Skeletal muscle tissue (tissue), 4 donors: ENCODE data around the gene KRTAP10-1. TPM values are rescaled to one million over a fixed set of nuclear protein-coding genes. Genes with fewer than 3 reads are reported as not detected.

Source experiments
- H3K27ac ChIP-seq: one replicate; pipeline ENCODE4 v1.7.0; 2013; ENCODE audit warnings: mild to moderate bottlenecking, low read depth, low read length, inconsistent platforms
- H3K27me3 ChIP-seq, 3 donors: one replicate each; pipeline ENCODE4 v1.7.0; 2013; ENCODE audit warnings: low read length in 3 of 3; ENCODE audit not compliant: control insufficient read depth in 3 of 3, insufficient read depth in 3 of 3
- H3K36me3 ChIP-seq, 3 donors: one replicate each; pipeline ENCODE4 v1.7.0; 2013; ENCODE audit warnings: low read length in 3 of 3; ENCODE audit not compliant: control insufficient read depth in 3 of 3, insufficient read depth in 3 of 3
- H3K4me1 ChIP-seq, 3 donors: one replicate each; pipeline ENCODE4 v1.7.0; 2013; ENCODE audit warnings: low read length in 3 of 3, mild to moderate bottlenecking in 3 of 3; ENCODE audit not compliant: control insufficient read depth in 3 of 3, insufficient read depth in 3 of 3
- H3K4me3 ChIP-seq, 3 donors: one replicate each; pipeline ENCODE4 v1.7.0; 2013; ENCODE audit warnings: low read length in 3 of 3
- H3K9ac ChIP-seq, 3 donors: one replicate each; pipeline ENCODE4 v1.7.0; 2013; ENCODE audit warnings: low read length in 3 of 3, mild to moderate bottlenecking in 3 of 3, moderate library complexity in 2 of 3, low read depth in 1 of 3
- H3K9me3 ChIP-seq, 3 donors: one replicate each; pipeline ENCODE4 v1.7.0; 2013; ENCODE audit warnings: low read length in 3 of 3; ENCODE audit not compliant: control insufficient read depth in 3 of 3
- total RNA-seq: library from RNA; depleted of rRNA; stranded (reverse); fragments of >200 nt; gene quantifications from one replicate; pipeline ENCODE4 v1.2.3, GENCODE V29; 2014
- donor health status: Osteomylitis.

The KRTAP10-1 gene
- total RNA-seq, 1 donor from 2014 or later = not detected

DNA sequence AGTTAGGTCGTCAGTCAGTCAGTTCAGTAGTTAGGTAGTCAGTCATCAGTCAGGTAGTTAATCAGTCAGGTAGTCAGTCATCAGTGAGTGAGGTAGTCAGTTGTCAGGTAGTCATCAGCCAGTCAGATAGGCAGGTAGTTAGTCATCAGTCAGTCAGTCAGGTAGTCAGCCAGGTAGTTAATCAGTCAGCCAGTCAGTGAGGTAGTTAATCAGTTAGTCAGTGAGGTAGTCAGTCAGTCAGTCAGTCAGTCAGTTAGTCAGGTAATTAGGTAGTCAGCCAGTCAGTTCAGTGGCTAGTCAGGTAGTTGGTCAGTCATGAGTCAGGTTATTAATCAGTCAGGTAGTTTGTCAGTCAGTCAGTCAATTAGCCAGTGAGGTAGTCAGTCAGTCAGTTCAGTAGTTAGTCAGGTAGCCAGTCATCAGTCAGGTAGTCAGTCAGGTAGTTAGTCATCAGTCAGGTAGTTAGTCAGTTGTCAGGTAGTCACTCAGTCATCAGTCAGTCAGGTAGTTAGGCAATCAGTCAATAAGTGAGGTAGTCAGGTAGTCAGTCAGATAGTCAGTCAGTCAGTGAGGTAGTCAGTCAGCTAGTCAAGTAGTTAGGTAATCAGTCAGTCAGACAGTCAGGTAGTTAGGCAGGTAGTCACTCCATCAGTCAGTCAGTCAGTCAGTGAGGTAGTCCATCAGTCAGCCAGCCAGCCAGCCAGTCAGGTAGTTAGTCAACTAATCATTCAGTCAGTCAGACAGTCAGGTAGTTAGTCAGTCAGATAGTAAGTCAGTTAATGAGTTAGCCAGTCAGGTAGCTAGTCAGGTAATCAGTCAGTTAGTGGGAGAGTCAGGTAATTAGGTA lies 16.2 kb downstream of the KRTAP10-1 start:
- H3K4me1 ChIP-seq = no peaks in the 10 kb centered on the region
- no peak overlapping the region for H3K4me3 ChIP-seq
- no peaks in the 10 kb centered on the region for H3K9me3 ChIP-seq
- H3K27me3 ChIP-seq = peaks cover 12 to 42% (median 40%) of the 10 kb centered on the region in 3 donors
- no peaks in the 10 kb centered on the region for H3K36me3 ChIP-seq
- no peak overlapping the region for H3K9ac ChIP-seq
- no peak overlapping the region for H3K27ac ChIP-seq

DNA sequence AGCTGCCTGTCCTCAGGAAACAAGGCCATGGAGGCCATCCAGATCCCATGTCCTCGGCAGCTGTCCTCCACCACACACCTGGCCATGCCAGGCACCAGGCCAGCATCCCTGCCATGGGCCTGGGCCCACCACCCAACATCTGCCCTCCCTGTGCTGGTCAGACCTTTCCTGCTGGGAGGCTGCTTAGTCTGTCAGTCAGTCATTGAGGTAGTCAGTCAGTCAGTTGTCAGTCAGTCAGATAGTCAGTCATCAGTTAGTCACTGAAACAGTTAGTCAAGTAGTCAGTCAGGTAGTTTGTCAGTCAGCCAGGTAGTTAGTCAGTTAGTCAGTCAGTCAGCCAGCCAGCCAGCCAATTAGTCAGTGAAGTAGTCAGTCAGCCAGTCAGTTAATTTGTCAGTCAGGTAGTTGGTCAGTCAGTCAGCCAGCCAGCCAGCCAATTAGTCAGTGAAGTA lies 17.2 kb downstream of the KRTAP10-1 start:
- no peaks in the 10 kb centered on the region for H3K36me3 ChIP-seq
- H3K27me3 ChIP-seq = peaks cover 10 to 38% (median 32%) of the 10 kb centered on the region in 3 donors
- H3K27ac ChIP-seq = no peak overlapping the region
- no peak overlapping the region for H3K4me3 ChIP-seq
- no peaks in the 10 kb centered on the region for H3K9me3 ChIP-seq
- H3K4me1 ChIP-seq = no peaks in the 10 kb centered on the region
- H3K9ac ChIP-seq = no peak overlapping the region

DNA sequence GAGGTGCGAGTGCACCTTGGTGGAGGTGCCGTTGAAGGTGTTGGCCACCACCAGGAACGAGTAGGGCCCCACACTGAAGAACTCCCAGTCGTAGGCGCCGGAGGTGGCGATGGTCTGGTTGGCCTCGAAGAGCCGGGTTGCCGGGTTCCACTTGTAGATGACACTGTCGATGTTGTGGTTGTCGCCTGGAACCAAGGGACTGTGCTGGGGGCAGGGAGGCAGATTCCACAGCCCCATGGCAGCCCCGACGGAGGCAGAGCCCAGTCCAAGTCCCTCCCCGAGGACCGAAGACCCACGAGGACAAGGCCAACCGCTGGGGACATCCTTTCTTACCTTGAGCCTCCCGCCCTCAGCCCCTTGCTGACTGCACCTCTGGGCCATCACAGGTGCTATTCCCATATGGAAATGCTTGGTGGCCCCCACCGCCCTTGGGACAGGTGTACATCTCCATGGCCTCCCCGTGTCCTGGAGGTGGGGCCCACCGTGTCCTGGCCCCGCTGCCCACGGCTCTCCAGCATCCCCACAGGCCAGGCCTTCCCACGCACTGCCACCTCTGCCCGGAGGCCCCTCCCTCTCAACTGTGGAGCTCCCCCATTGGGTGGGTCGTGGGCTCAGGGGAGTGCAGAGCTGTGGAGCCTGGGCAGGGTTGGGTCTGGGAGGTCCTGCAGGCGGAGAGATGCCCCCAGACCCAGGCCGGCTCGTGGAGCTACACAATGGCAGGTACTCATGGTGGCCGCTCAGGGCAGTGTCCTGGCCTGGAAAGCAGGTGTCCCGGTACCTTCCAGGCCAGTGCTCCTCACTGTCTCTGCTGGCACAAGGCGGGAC lies 17.9 kb downstream of the KRTAP10-1 start:
- Histone ChIP-seq H3K9ac (no peak overlapping the region), H3K36me3 (no peaks in the 10 kb centered on the region), H3K4me3 (no peak overlapping the region), H3K4me1 (no peaks in the 10 kb centered on the region), H3K27ac (no peak overlapping the region), H3K9me3 (peaks cover 0 to 3% (median 1%) of the 10 kb centered on the region in 3 donors), H3K27me3 (peaks cover 10 to 41% (median 31%) of the 10 kb centered on the region in 3 donors)

DNA sequence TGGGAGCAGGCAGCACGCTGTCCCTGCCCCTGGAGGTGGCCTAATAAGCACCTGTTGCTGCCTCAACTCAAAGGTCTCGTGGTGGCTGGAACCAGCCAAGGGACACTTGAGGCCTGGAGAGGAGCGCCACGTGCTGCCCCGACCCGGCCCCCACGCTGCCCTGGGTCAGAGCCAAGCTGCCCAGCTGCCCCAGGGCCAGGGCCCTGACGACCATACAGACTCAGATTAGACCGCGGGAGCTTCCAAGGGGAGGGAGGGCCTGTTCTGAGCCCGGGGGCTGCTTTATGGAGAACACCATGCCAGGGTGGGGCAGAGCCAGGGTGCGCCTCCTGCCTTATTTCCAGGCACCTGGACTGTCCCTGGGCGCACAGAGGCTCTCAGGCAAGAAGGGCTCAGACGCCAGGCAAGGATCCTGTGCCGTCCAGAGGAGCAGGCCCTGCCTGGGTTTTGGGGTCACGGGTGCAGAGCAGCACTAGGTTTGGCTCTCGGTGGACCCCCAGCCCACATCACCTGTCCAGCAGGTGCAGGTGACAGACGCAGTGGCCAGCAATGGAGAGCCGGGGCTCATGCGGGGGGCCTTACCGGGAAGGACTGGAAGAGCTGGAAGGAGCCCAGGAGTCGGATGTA lies 18.6 kb downstream of the KRTAP10-1 start:
- no peaks in the 10 kb centered on the region for H3K36me3 ChIP-seq
- H3K9me3 ChIP-seq = peaks cover 0 to 3% (median 3%) of the 10 kb centered on the region in 3 donors
- no peaks in the 10 kb centered on the region for H3K4me1 ChIP-seq
- H3K27me3 ChIP-seq = peaks cover 10 to 42% (median 28%) of the 10 kb centered on the region in 3 donors
- no peak overlapping the region for H3K27ac ChIP-seq
- H3K9ac ChIP-seq = no peak overlapping the region
- no peak overlapping the region for H3K4me3 ChIP-seq

DNA sequence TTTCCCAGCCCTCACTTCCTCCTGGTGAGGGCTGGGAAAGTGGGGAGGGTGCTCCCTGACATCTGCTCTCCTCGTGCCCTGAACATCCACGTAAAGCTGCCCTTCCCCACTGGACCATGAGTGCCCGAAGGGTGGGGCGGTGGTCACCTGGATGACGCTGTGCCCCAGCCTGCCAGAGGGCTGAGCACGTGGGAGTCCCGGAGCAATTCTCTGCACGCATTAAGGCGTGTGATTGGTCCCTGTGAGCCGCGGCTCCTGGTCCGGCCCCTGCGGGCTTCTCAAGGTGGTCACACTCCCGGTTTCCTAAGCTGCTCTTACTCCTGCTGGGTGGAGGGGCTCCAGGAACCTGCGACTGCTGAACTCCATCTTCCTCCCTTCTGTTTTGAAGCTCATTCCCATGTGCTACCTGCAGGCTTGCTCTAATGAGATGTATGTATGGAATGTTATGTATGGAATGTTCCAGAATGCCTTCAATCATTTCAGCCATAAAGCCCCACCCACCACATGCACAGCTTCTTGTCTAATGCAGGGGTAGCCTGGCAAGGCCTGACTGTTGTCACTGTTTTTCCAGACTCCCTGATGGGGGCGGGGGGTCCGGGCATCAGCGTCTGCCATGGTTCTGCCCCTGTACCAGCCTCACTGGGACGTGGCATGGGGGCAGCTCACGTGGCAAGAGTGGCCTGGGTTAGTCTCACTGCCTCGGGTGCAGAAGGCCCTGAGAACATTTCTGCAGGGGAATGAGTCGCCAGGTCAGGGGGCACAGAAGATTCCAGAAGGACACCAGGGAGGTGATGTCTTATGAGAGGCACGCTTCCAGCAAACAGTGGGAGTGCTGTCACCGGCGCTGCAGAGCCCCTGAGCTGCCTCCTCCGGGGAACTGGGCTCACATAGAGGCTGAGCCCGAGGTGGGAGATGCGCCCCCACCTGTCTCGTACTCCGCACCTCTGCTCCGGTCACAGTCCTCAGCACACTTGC lies 19.4 kb downstream of the KRTAP10-1 start:
- Histone ChIP-seq H3K9ac (no peak overlapping the region), H3K9me3 (peaks cover 0 to 3% (median 3%) of the 10 kb centered on the region in 3 donors), H3K27me3 (peaks cover 10 to 42% (median 29%) of the 10 kb centered on the region in 3 donors), H3K4me1 (no peaks in the 10 kb centered on the region), H3K36me3 (no peaks in the 10 kb centered on the region), H3K27ac (no peak overlapping the region), H3K4me3 (no peak overlapping the region)

DNA sequence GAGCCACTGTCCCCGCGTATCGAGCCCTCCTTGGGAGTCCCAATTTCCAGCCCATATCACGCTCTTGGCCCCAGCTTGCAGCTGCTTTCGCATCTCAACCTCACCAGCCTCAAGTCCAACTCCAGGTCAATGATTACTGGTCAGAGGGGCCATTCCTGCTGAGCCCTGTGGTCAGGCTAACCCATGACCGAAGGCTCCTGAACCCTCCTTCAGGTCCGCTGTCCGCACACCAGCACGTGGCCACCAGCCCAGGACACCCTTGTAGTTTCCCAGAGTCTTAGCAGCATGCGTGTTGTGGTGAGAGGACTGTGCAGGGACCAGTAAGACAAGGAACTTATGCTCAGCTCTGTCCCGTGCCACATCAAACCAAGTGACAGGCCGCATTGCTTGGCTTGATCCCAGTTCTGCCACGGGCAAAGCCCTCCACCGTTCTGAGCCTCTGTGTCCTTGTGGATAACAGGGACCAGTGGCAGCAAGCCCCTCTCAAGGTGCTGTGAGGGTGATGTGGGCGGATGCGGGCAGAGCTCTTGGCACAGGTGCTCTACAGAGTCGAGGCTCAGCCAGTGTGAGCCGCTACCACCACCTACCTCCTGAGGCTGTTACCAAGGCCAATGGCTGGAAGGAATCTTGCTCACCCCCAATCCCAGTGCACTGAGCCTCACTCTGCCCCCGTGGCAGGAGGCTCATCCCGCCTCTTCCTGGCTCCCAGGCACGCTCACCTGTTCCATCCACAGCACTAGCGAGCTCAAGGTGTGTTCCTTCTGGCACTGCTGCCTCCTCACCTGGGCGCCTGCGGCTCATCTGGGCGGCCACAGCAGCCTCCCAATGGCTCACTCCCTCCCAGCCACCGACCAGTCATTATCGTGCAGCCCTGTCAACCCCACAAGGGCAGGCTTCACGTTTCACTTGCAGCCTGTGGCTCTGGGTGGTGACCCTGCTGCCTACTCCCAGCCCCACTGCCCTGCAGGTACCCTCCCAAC lies 20.4 kb downstream of the KRTAP10-1 start:
- Histone ChIP-seq H3K27ac (no peak overlapping the region), H3K9ac (no peak overlapping the region), H3K27me3 (peaks cover 10 to 42% (median 31%) of the 10 kb centered on the region in 3 donors), H3K9me3 (peaks cover 0 to 3% (median 3%) of the 10 kb centered on the region in 3 donors), H3K4me3 (no peak overlapping the region), H3K4me1 (no peaks in the 10 kb centered on the region), H3K36me3 (no peaks in the 10 kb centered on the region)

DNA sequence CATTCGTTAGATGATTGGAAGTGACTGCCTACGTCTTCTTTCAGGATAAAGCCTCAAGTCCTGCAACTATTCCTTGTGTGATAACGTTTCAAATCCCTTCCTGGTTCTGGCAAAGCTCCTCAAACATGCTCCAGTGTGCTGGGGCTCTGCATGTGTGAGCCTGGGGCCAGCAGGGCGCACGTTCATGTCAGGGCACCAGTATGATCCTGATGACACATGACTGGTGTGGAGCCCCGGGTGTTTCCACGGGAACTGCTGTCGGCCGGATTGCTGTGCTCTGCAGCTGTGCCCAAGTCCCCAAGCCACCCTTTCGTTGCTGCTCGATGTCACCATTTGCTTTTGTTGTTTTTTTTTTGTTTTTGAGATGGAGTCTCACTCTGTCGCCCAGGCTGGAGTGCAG lies 21.3 kb downstream of the KRTAP10-1 start:
- H3K27me3 ChIP-seq = peaks cover 10 to 45% (median 33%) of the 10 kb centered on the region in 3 donors

DNA sequence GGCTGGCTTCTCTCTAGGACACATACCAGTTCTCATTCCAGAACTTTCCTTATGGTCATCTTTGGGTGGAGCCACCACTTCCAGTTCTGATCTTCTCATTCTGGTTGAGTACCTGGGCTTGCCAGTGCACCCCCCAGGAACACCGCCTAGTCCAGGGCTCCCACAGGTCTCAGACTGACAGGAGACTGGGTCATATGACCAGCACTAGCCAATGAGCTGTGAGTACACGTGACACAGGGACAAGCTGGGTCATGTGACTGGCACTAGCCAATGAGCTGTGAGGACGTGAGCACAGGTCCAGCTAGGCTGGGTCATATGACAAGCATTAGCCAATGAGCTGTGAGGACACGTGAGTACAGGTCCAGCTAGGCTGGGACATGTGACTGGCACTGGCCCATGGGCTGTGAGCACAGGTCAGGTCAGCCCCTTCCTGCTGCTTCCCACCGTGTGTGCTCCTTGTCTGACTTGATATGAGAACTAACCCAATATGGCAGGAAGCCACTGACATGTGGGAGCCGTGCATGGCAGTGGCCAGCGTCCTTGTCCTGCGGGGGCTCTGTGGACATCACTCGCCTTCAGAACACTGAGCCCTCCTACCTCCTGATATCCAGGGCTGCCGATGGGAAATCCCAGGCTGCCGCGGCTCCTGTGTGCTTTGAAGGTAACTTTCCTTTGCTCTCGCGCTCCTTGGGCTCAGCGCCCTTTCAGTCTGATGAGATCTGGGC lies 22.7 kb downstream of the KRTAP10-1 start:
- no peak overlapping the region for H3K4me3 ChIP-seq
- H3K9ac ChIP-seq = no peak overlapping the region
- H3K27ac ChIP-seq = no peak overlapping the region
- H3K9me3 ChIP-seq = peaks cover 0 to 3% (median 3%) of the 10 kb centered on the region in 3 donors
- H3K27me3 ChIP-seq = peaks cover 10 to 49% (median 42%) of the 10 kb centered on the region in 3 donors
- no peaks in the 10 kb centered on the region for H3K36me3 ChIP-seq
- no peaks in the 10 kb centered on the region for H3K4me1 ChIP-seq

More for the DNA sequence above, 21.3 kb downstream of the KRTAP10-1 start:
- Histone ChIP-seq H3K4me3 (no peak overlapping the region), H3K9ac (no peak overlapping the region), H3K36me3 (no peaks in the 10 kb centered on the region), H3K4me1 (no peaks in the 10 kb centered on the region), H3K27ac (no peak overlapping the region), H3K9me3 (peaks cover 0 to 3% (median 3%) of the 10 kb centered on the region in 3 donors)
